ENCODE data around the gene SDR39U1.

DNA sequence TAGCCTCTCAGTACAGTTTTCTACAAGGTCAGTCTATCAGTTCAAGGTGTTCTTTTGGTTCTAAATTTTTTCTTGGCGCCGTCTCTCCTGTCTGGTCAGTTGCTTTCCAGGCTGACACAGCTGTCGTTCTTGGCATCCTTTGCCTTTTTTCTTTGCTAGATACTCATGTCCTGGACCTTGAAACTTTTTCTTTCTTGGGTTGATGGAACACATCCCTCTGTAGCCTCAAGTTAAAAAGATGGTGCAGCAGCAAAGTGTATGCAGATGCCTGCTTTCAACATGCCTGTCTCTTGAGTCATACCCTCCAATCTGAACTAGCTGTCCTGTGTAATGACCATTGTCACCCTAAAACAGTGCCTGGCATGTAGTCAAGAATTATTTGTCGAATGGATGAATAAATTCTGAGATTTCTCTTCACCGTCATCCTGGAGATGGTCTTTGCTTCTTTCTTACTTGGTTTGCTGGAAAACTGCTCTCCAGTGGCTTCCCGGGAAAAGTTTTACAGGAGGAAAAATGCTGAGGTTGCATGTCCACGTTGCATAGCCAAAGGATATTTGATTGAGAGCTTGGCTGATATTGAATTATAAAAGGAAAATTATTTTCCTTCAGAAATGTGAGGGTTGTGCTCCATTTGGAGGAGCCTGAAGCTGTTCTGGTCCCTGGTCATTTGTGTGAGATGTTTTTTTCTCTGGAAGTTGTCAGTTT, 39.1 kb downstream of the SDR39U1 start:
- TF ChIP-seq, protein P1, sequence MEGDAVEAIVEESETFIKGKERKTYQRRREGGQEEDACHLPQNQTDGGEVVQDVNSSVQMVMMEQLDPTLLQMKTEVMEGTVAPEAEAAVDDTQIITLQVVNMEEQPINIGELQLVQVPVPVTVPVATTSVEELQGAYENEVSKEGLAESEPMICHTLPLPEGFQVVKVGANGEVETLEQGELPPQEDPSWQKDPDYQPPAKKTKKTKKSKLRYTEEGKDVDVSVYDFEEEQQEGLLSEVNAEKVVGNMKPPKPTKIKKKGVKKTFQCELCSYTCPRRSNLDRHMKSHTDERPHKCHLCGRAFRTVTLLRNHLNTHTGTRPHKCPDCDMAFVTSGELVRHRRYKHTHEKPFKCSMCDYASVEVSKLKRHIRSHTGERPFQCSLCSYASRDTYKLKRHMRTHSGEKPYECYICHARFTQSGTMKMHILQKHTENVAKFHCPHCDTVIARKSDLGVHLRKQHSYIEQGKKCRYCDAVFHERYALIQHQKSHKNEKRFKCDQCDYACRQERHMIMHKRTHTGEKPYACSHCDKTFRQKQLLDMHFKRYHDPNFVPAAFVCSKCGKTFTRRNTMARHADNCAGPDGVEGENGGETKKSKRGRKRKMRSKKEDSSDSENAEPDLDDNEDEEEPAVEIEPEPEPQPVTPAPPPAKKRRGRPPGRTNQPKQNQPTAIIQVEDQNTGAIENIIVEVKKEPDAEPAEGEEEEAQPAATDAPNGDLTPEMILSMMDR (IDR thresholded peaks at IDR 0.05; ENCODE audit: insufficient read depth, low read length), result no peak
- TF ChIP-seq GABPA (IDR thresholded peaks at IDR 0.05; ENCODE audit: low read depth), result no peak

Data from HL-60 (cell line).